NCI-H2196 treated with DMSO at 0.1 percent for 48 hours (cell line): ENCODE data around the gene ACOT13.
A peak's percentile ranks its signal among the peaks of the same experiment; 100 is the strongest.
"Not testable (repeated sequence)": the region's sequence is repeated elsewhere in the genome, so short reads cannot be mapped to it uniquely, and the experiment has no call there.

Source experiments
- DNase-seq: peaks from one replicate; lab custom pipeline; 2025; ENCODE audit not compliant: unreplicated experiment; lab: John Stamatoyannopoulos, UW

Gene ACOT13

DNA sequence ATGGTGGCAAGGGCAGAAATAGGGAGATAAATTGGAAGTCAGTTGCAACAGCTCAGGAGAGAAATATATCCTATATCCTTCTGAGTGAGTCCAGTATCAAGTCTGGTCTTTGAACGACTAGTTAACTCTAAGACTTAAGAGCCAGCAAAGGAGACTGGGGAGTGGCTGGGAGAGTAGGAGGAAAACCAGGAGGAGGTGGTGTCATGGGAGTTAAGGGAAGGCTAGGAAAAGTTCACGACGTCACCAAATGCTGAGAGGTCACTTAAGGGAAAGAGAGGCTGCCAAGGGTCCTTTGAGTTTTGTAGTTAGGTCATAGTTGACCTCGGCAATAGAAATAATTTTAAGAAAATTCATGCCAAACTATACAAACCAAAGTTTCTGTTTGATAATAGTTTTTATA, 25.1 kb downstream of the ACOT13 start:
- DNase-seq: no peak

GRCh38 chr6:24692415-24692814, 25.5 kb downstream of the ACOT13 start:
- DNase-seq: no peak

GRCh38 chr6:24692848-24693592, 26.1 kb downstream of the ACOT13 start:
- no peak for DNase-seq

DNA sequence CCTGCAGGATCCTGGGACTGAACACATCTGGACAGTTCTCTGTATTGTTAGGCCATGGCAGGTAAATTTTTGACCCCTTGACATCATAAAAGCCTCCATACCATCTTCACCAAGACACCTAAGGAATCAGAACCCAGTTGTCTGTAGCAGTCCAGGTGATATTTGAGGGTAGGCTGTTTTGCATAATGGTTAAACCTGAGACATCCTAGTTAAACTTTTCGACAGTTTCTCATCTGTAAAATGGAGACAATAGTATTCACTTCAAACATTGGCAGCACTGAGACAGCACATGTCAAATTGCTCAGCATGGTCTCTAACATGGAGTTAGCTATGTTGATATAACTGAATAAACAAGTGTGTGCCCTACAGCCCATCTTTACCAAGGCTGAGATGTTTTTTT, 27.3 kb downstream of the ACOT13 start:
- DNase-seq: no peak

DNA sequence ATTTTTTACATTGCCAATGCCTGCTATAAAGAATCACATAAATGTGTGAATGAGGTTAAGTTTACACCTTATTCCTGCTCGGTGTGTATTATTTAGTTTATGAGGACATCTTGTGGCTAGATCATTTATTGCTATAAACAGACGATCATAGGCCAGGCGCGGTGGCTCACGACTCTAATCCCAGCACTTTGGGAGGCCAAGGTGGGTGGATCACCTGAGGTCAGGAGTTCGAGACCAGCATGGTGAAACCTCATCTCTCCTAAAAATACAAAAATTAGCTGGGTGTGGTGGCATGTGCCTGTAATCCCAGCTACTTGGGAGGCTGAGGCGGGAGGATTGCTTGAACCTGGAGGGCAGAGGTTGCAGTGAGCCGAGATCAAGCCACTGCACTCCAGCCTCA, 28.8 kb downstream of the ACOT13 start:
- peak; percentile 23 for DNase-seq

DNA sequence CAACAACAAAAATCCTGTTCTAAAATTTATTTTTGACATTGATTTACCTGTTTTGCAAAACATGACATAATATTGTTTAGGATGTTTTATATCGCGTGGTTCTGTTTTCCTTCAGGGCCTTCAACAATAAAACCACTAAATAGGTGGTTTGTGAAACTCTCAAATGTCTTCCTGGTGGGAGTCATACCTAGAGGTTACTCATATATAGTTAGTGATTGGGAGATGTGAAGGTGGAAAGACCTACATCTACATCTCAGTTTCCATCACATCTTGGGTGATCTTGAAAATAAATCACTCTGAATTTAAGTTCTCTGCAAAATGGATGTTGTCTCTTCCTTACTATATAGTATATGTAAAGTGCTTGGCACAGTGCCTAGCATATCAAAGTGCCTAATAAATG, 29.2 kb downstream of the ACOT13 start:
- DNase-seq: no peak

DNA sequence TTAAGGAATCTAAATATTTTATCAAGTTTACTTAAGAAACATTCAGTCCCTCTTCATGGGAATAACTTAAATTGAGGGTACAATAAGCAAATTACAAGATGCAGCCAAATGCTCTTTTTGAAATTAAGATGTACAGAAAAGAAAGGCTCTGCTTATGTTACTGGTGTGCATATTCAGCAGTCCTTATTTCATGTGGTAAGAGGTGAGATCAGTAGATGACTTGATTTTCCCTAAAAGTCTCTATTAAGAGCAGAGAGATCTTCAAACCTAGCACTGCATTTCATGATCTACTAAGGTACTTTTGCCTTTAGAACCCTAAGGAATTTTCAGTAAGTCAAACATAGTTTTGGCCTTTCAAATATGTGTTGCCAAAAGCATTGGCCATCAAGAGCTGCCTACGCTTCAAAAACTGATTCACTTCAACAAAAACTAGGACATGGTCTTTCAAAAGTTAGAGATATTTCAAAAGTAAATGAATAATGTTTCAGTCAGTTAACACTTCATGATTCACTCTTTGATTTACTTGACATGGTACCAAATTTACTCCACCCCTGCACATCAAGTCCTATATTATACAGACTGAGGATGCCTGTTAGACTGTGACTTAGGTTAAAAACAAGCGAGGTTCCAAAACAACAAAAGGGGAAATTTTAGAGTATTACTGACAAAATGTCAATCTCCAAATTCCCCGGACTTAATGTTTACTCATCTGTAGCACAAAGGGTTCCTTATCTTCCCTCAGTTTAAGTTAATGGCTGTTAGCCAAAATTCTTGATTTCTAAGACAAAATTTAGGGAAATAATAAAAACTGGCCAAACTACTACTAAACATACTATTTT, 32.9 kb downstream of the ACOT13 start:
- DNase-seq: no peak

DNA sequence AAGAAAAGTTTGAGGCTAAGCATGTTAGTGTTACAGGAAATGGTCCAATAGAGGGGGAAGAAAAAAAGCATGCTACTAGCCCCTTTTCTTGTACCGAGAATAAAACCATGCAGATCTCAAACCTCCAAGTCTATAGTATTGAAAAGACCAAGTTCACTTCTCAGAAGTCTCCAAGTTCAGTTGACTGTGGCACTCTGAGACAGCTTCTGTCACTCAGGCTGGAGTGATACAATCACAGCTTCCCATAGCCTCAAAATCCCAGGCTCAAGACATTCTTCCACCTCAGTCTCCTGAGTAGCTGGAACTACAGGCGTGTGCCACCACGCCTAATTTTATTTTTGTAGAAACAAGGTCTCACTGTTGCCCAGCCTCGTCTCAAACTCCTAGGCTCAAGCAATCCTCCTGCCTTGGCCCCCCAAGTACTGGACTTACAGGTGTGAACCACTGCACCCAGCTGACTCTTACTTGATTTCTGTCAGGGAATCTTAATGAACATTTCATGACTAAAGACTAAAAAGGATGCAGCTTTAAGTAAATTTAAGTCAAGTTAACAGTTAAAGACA, 35.9 kb downstream of the ACOT13 start:
- no peak for DNase-seq

- no peak for DNase-seq
These were observed 37.6 kb downstream of the ACOT13 start for GRCh38 chr6:24704468-24704867.

GRCh38 chr6:24708612-24709011, 41.7 kb downstream of the ACOT13 start:
- DNase-seq: no peak

DNA sequence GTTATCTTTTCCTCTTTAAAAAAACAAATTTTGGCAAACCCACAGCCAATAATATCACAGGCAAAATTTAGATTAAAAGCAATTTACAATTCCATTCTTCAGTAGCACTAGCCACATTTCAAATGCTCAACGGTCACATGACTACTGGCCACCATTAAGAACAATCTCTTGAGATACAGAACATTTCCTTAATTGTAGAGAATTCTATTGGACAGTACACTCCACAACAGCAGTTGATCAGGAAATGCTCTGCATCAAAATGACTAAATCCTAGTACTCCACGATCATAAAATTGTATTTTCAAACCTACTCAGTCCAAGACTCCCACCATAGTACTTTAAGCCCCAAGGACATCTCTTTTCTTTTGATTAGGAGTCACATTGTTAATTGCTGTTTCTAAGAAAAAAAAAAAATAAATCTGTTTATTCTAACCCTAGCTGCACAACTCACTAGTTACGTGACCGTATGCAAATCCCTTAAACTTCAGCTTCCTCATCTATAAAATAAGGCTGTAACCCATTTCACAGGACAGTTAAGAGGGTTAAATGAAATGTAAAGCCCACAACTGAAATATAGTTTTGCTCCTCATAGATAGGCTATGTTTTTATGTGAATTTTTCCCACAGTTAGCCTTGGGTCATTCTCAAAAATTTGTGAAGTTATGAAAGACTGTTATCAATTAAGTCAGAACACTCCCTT, 42.3 kb downstream of the ACOT13 start:
- no peak for DNase-seq

DNA sequence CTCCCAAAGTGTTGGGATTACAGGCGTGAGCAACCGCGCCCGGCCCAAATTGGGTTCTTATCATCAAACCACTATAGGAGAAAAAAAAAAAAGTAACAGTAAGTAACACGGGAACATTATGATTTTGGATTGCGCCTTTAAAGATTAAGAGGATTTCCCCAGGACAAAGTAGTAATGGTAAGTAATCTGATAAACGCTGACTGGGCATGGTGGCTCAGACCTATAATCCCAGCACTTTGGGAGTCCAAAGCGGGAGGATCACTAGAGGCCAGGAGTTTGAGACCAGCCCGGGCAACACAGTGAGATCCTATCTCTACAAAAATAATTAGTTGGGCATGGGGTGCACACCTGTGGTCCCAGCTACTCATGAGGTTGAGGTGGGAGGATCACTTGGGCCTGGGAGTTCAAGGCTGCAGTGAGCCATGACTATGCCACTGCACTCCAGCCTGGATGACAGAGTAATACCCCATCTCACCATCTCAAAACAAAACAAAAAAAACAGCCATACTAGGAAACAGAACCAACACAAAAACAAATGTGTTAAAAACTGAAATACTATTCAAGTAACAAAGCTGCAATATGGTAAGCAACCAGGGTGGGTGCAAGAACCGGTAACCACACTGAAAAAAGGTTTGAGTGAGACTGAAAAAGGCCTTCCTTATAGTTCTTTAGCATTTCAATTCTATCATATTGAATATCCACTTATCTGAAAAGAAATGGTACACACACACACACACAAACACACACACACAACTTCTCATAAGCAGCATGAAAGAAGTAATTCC, 43.8 kb downstream of the ACOT13 start:
- DNase-seq: no peak

DNA sequence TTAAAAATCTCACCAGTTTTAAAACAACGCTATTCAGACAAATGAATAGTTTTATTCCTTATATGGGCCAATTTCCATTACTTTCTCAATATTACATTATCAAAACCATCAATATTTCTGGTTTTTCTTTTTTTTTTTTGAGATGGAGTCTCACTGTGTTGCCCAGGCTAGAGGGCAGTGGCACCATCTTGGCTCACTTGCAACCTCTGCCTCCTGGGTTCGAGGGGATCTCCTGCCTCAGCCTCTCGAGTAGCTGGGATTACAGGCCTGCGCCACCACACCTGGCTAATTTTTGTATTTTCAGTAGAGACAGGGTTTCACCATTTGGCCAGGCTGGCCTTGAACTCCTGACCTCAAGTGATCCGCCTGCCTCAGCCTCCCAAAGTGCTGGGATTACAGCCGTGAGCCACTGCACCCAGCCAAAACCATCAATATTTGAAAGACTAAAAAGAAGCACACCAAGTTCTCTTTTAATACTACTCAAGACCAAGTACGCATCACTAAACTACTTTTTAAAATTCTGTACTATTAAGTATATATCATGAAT, 49.8 kb downstream of the ACOT13 start:
- DNase-seq: not testable (repeated sequence)

GRCh38 chr6:24718449-24719124, 51.7 kb downstream of the ACOT13 start:
- no peak for DNase-seq

DNA sequence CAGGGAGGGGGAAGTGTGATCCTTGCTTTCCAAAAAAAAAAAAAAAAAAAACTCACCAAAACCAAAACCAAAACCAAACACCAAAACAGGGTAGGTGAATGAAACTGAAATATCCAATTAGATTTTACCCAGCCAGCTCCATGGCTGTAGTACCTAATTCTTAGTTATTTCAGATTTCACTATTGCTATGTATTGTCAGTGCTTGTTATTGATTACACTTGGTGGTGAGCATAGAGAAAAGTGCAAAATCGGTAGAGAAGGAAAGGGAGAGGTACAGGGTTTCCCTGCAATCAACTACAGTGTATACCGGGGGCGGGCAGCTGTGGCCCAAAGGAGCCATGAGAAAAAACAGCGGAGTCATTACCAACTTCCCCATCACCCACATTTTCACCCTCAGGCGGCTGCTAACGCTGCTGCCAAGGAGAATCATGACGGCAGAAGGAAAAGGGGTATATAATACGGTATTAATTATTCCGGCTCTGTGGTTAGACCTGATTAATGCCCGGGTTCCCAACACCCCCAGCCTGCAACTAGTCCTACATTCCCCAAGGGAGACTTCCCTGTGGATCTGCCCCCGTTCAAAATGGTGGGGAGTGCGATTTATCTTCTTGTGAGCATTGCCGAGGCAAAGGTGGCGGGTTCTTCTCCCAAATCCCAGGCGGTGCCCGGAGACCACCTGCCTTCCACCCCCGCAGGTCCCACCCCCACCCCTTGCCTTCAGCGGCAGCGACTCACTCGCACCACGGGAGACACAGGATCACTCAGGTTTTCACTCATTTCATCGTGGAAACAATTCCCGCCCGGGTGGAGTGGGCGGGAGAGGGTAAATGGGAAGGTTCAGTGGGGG, 52.5 kb downstream of the ACOT13 start, which contains the start of gene C6orf62:
Gene C6orf62, minus strand, starts transcription at position 30 of the 847 bp plus-strand sequence. CDS start 486 bp downstream, outside the sequence.
- no peak for DNase-seq

DNA sequence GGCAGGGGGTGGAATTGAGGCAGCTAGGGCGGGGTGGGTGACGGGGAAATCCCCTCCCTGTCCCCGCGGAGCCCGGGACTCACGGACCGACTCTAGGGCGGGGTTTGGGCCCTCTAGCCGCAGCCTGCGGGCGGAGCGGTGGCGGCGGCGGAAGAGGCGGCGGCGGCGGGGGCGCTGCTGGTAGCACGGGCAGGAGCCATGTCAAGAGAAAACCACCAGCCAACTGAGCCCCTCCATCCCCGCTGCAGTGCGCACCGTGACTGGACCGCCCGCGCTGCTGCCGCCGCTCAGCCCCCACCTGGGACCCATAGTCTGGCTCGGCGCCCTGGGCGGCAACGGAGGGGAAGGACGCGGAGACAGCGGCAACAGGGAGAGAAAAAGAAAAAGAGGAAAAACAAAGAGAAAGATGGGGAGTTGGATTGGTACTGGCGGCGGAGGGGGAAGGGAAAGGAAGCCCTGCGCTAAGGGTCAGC, 53.3 kb downstream of the ACOT13 start:
- DNase-seq: no peak

GRCh38 chr6:24720604-24721460, 54.0 kb downstream of the ACOT13 start:
- peak; percentile 98 for DNase-seq
